OCI-LY7 (cell line): Measurements from ENCODE around the gene KRT80.

Experiments
- EZH2phosphoT487 ChIP-seq: fragments of 200-600 bp; sonication (generic); IDR thresholded peaks from 2 replicates; pipeline ENCODE4 v1.6.1; 2018; ENCODE audit warnings: low read depth, borderline replicate concordance, mild to moderate bottlenecking, mixed run types, antibody characterized with exemption, low read length, moderate library complexity, mixed read lengths
- TF ChIP-seq, protein P1 (sequence below): fragments of 200-600 bp; sonication (generic); conservative IDR thresholded peaks from 2 replicates; pipeline ENCODE4 v1.5.1; 2014; ENCODE audit warnings: mild to moderate bottlenecking, antibody characterized with exemption, low read length, moderate library complexity, mixed read lengths

DNA sequence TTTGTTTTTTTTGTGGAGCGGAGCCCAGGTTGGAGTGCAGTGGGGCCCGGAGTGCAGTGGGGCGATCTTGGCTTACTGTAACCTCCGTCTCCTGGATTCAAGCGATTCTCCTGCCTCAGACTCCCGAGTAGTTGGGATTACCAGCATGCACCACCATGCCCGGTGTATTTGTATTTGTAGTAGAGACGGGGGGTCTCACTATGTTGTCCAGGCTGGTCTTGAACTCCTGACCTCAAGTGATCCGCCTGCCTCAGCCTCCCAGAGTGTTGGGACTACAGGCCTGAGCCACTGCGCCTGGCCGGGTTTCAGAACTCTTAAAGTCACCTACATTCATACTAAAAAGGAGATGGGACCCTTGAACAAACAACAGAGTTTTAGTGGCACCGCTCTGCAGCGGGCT, 52.7 kb downstream of the KRT80 start:
- TF ChIP-seq, protein P1, sequence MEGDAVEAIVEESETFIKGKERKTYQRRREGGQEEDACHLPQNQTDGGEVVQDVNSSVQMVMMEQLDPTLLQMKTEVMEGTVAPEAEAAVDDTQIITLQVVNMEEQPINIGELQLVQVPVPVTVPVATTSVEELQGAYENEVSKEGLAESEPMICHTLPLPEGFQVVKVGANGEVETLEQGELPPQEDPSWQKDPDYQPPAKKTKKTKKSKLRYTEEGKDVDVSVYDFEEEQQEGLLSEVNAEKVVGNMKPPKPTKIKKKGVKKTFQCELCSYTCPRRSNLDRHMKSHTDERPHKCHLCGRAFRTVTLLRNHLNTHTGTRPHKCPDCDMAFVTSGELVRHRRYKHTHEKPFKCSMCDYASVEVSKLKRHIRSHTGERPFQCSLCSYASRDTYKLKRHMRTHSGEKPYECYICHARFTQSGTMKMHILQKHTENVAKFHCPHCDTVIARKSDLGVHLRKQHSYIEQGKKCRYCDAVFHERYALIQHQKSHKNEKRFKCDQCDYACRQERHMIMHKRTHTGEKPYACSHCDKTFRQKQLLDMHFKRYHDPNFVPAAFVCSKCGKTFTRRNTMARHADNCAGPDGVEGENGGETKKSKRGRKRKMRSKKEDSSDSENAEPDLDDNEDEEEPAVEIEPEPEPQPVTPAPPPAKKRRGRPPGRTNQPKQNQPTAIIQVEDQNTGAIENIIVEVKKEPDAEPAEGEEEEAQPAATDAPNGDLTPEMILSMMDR = no peak
- no peak for TF ChIP-seq EZH2phosphoT487
